HL-60 (cell line): ENCODE results near the gene IL1RAPL2.

ENCODE experiments used
- CTCF ChIP-seq: IDR thresholded peaks from one replicate; pipeline ENCODE4 v1.5.1; 2011; ENCODE audit warnings: low read length, control low read depth, inconsistent platforms; ENCODE audit not compliant: insufficient read depth
- GABPA ChIP-seq: IDR thresholded peaks from 2 replicates; pipeline ENCODE4 v1.6.1; 2012; ENCODE audit warnings: low read depth
- POLR2AphosphoS5 ChIP-seq: IDR thresholded peaks from 2 replicates; pipeline ENCODE4 v1.6.1; 2012; ENCODE audit warnings: low read depth
- TF ChIP-seq, protein P1 (sequence below): IDR thresholded peaks from 2 replicates; pipeline ENCODE4 v1.6.1; 2012; ENCODE audit warnings: low read depth; ENCODE audit not compliant: insufficient replicate concordance

DNA sequence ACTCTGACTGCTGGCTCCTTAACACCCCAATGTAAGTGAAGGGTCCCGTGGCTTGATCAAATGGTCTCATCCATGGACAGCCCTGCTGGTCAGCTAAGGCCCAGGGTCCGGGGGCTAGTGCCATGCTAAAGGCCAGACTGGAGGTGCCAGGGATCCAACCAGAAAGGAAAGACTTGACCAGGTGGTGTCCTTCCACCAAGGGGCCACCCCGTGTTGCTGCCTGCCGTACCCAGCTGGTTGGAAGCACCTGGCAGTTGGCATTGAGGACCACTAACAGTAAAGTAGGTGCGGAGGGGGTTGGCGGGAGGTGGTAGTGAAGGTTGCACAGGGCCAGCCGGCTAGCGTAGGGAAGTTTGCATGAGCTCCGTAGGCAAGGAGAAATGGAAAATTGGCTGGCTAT is 1.7 kb upstream of the IL1RAPL2 start:
- TF ChIP-seq POLR2AphosphoS5, result no peak
- no peak for TF ChIP-seq CTCF
- TF ChIP-seq, protein P1, sequence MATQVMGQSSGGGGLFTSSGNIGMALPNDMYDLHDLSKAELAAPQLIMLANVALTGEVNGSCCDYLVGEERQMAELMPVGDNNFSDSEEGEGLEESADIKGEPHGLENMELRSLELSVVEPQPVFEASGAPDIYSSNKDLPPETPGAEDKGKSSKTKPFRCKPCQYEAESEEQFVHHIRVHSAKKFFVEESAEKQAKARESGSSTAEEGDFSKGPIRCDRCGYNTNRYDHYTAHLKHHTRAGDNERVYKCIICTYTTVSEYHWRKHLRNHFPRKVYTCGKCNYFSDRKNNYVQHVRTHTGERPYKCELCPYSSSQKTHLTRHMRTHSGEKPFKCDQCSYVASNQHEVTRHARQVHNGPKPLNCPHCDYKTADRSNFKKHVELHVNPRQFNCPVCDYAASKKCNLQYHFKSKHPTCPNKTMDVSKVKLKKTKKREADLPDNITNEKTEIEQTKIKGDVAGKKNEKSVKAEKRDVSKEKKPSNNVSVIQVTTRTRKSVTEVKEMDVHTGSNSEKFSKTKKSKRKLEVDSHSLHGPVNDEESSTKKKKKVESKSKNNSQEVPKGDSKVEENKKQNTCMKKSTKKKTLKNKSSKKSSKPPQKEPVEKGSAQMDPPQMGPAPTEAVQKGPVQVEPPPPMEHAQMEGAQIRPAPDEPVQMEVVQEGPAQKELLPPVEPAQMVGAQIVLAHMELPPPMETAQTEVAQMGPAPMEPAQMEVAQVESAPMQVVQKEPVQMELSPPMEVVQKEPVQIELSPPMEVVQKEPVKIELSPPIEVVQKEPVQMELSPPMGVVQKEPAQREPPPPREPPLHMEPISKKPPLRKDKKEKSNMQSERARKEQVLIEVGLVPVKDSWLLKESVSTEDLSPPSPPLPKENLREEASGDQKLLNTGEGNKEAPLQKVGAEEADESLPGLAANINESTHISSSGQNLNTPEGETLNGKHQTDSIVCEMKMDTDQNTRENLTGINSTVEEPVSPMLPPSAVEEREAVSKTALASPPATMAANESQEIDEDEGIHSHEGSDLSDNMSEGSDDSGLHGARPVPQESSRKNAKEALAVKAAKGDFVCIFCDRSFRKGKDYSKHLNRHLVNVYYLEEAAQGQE, result no peak
- no peak for TF ChIP-seq GABPA
